Measurements from ENCODE around the gene AIFM2. TPM values are rescaled to one million over a fixed set of nuclear protein-coding genes. Genes with fewer than 3 reads are reported as not detected.

AIFM2 gene
- total and polyA plus RNA-seq, 2 donors, result 1.7 to 17.1 TPM

- WGBS, result 82% methylated on average over 5 of the region's 5 CpGs
- no peaks in the 10 kb centered on the region for H3K36me3 ChIP-seq (ENCODE audit: insufficient read depth)
Observed at GRCh38 chr10:70140297-70140696, 7.7 kb upstream of the AIFM2 start.

GRCh38 chr10:70139997-70140250, 7.3 kb upstream of the AIFM2 start:
- H3K36me3 ChIP-seq (ENCODE audit: insufficient read depth), result no peaks in the 10 kb centered on the region
- H3K27ac ChIP-seq (ENCODE audit: low read depth), result no peak overlapping the region
- no peak overlapping the region for H3K4me3 ChIP-seq (ENCODE audit: low read depth, low read length)
- WGBS, result 90% methylated on average over 6 of the region's 6 CpGs
- no peaks in the 10 kb centered on the region for H3K4me1 ChIP-seq (ENCODE audit: insufficient read depth)
- DNase-seq (ENCODE audit: extremely low spot score), result no peak

More at GRCh38 chr10:70140297-70140696, 7.7 kb upstream of the AIFM2 start:
- H3K4me1 ChIP-seq (ENCODE audit: insufficient read depth), result no peaks in the 10 kb centered on the region
- no peak for DNase-seq (ENCODE audit: extremely low spot score)
- no peak overlapping the region for H3K27ac ChIP-seq (ENCODE audit: low read depth)
- no peak overlapping the region for H3K4me3 ChIP-seq (ENCODE audit: low read depth, low read length)

DNA sequence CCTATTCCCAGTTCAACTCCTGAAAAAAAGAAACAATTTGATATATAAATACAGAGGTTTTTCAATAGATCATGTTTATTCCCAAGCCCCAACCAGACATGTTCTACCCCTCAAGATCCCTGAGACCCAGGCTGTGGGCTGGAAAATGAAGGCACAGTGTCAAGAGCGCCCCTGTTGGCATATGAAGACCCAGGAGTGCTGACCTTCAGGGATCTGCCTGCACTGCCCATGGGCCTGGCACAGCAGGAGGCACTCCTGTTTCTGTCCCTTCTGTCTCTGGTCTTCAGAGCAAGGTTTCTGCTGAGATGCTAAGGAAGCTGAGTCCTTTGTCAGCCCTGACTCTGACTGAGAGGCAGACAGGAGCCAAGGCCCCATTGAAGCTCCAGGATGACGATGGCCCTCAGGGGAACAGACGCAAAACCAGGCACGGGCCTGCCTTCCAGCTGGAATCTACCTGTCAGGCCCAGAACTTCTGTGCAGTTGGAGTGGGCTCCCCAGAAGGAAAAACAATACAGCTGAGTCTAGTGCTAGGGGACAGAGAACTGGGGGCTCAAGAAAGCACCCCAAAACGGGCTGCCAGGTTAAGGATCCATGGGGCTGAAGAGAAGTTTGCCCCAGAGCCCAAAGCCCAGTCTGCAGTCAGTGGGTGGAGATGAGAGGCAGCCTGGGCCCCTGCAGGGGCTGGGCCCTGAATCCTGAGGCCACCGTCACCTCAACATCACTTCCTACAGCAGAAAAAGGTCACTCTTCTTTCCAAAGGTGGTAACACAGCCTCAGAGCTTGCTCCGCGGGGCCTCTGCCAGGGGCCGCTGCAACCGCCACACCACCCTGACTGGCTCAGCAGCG, 6.7 kb upstream of the AIFM2 start:
- WGBS, result 89% methylated on average over 11 of the region's 11 CpGs
- Histone ChIP-seq H3K4me1 (ENCODE audit: insufficient read depth) (no peaks in the 10 kb centered on the region), H3K36me3 (ENCODE audit: insufficient read depth) (no peaks in the 10 kb centered on the region), H3K27ac (ENCODE audit: low read depth) (no peak overlapping the region), H3K4me3 (ENCODE audit: low read depth, low read length) (no peak overlapping the region)
- DNase-seq (ENCODE audit: extremely low spot score), result no peak

DNA sequence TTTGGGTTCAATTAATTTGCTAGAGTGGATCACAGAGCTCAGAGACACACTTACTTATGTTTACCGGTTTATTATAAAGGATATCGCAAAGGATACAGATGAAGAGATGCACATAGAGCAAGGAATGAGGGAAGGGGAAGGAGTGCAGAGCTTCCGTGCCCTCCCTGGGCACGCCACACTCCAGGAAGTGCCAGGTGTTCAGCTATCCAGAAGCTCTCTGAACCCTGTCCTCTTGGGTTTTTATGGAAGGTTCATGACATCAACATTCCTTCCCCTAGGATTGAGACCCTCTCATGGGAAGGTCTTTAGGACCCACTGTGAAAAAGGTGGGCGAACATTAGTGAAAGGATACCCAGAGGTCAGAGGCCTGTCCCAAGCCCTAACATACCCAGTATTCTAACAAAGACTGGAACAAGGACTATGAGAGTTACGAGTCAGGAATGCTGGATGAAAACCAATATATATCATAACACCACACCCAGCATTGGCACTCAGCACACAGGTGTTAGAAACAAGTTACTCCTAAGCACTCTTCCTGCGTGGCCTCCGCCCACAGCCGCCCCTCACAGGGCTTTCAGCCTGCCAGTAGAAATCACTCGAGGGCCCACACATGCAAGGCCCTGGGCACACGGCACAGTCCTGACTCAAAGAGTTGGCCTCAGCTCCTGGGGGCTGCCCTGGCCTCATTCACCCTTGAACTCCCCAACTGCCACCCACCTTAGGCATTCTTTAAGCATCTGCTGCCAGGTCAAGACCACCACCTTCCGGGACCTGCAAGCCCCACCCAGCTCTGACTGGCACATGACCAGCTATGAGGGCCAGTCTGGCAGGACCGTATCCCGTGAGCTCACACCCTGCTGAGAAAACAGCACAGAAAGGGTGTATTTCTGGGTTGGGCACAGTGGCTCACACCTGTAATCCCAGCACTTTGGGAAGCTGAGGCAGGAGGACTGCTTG, 5.6 kb upstream of the AIFM2 start:
- WGBS, result 93% methylated on average over 14 of the region's 14 CpGs
- Histone ChIP-seq H3K27ac (ENCODE audit: low read depth) (no peak overlapping the region), H3K4me1 (ENCODE audit: insufficient read depth) (no peaks in the 10 kb centered on the region), H3K4me3 (ENCODE audit: low read depth, low read length) (no peak overlapping the region), H3K36me3 (ENCODE audit: insufficient read depth) (no peaks in the 10 kb centered on the region)
- no peak for DNase-seq (ENCODE audit: extremely low spot score)

DNA sequence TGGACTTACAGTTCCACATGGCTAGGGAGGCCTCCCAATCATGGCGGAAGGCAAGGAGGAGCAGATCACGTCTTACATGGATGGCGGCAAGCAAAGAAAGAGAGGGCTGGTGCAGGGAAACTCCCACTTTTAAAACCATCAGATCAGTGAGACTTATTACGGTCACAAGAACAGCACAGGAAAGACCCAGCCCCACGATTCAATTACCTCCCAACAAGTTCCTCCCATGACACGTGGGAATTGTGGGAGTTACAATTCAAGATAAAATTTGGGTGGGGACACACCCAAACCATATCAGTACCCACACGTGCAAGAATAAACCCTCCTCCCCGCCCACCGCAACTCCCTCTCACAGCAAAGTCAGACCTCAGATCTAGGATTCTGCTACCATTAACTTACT, 4.5 kb upstream of the AIFM2 start:
- DNase-seq (ENCODE audit: extremely low spot score), result no peak
- no peak overlapping the region for H3K27ac ChIP-seq (ENCODE audit: low read depth)
- H3K36me3 ChIP-seq (ENCODE audit: insufficient read depth), result no peaks in the 10 kb centered on the region
- 89% methylated on average over 9 of the region's 9 CpGs for WGBS
- H3K4me3 ChIP-seq (ENCODE audit: low read depth, low read length), result no peak overlapping the region
- H3K4me1 ChIP-seq (ENCODE audit: insufficient read depth), result no peaks in the 10 kb centered on the region

GRCh38 chr10:70135684-70136083, 3.1 kb upstream of the AIFM2 start:
- 80% methylated on average over 7 of the region's 7 CpGs for WGBS
- no peak overlapping the region for H3K4me3 ChIP-seq (ENCODE audit: low read depth, low read length)
- no peak for DNase-seq (ENCODE audit: extremely low spot score)

DNA sequence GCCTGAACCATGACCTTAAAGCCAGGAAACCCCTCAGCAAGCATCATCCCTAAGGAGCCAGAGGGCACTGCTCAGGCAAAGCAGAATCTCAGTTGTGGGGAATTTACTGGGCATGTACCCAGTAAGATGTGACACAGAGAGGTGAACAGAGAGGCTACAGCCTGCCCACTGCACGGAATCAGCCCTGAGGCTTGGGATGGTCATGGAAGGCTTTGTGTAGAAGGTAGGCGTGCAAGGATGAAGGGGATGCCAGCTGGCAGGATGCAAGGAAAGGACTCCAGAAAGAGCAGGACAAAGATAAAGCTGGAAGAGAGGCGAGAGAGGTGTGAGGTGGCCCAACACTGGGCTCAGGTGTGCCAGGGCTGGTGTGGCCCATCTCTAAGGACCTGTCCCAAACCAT, 2.4 kb upstream of the AIFM2 start:
- no peaks in the 10 kb centered on the region for H3K36me3 ChIP-seq (ENCODE audit: insufficient read depth)
- 98% methylated on average over 3 of the region's 3 CpGs for WGBS
- no peaks in the 10 kb centered on the region for H3K4me1 ChIP-seq (ENCODE audit: insufficient read depth)
- H3K4me3 ChIP-seq (ENCODE audit: low read depth, low read length), result no peak overlapping the region
- DNase-seq (ENCODE audit: extremely low spot score), result no peak
- no peak overlapping the region for H3K27ac ChIP-seq (ENCODE audit: low read depth)

More at GRCh38 chr10:70135684-70136083, 3.1 kb upstream of the AIFM2 start:
- no peaks in the 10 kb centered on the region for H3K4me1 ChIP-seq (ENCODE audit: insufficient read depth)
- H3K27ac ChIP-seq (ENCODE audit: low read depth), result no peak overlapping the region
- no peaks in the 10 kb centered on the region for H3K36me3 ChIP-seq (ENCODE audit: insufficient read depth)

DNA sequence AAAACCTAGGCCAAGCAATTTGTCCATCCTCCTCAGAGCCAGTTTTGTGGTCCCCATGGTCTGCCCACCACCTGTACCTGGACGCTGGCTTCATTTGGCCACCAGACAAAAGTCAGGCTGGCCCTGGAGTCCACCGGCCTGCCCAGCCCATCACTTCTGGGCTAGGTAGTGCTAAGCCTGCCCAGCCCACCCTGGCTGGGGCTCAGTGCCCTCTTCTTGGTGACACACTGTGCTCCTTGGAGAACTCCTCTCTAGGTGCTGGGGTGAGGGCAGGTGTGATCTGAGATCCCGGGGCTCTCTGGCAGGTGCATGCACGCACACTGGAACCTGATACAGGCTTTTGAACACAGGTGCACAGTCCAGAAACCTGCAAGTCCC, 1.1 kb downstream of the AIFM2 start:
- Histone ChIP-seq H3K4me1 (ENCODE audit: insufficient read depth) (no peaks in the 10 kb centered on the region), H3K4me3 (ENCODE audit: low read depth, low read length) (peak overlapping the region; percentile 67), H3K27ac (ENCODE audit: low read depth) (no peak overlapping the region), H3K36me3 (ENCODE audit: insufficient read depth) (no peaks in the 10 kb centered on the region)
- DNase-seq (ENCODE audit: extremely low spot score), result no peak
- 97% methylated on average over 4 of the region's 4 CpGs for WGBS

GRCh38 chr10:70130878-70131559, 1.6 kb downstream of the AIFM2 start:
- Histone ChIP-seq H3K36me3 (ENCODE audit: insufficient read depth) (no peaks in the 10 kb centered on the region), H3K4me1 (ENCODE audit: insufficient read depth) (no peaks in the 10 kb centered on the region), H3K4me3 (ENCODE audit: low read depth, low read length) (no peak overlapping the region), H3K27ac (ENCODE audit: low read depth) (no peak overlapping the region)
- DNase-seq (ENCODE audit: extremely low spot score), result no peak
- WGBS, result 89% methylated on average over 10 of the region's 10 CpGs

- Histone ChIP-seq H3K4me1 (ENCODE audit: insufficient read depth) (no peaks in the 10 kb centered on the region), H3K36me3 (ENCODE audit: insufficient read depth) (no peaks in the 10 kb centered on the region), H3K27ac (ENCODE audit: low read depth) (no peak overlapping the region), H3K4me3 (ENCODE audit: low read depth, low read length) (no peak overlapping the region)
- DNase-seq (ENCODE audit: extremely low spot score), result no peak
- WGBS, result 96% methylated on average over 15 of the region's 15 CpGs
Observed at GRCh38 chr10:70126700-70127395, 5.8 kb downstream of the AIFM2 start.

DNA sequence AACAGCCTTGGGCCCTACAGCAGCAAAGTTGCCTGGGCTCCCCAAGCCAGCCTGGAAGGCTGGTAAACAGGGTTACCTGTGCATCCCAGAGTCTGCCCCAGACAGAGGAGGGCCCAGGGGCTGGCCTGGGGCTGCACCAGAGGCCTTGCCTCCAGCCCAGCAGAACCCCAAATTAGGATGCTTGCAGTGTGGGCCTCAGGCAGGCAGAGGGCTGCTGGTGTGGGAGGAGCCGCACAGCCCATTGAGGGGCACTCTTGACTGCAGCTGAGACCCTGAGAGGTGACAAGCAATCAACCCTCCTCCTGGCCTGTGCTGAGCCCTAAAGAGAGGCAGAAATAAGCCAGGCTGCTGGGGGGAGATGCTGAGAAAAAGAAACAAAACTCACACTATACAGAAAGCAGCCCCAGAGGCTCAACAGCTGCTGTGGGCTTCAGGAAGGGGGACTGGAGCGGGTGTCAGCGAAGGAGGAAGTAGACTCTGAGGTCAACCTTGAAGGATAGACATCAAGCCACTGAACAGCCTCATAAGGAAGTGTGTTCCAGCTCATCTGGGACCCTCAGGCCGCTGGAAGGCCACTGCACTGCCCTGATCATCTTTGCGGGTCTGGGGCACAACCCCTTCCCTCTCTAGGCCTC, 6.6 kb downstream of the AIFM2 start:
- no peak for DNase-seq (ENCODE audit: extremely low spot score)
- H3K4me3 ChIP-seq (ENCODE audit: low read depth, low read length), result no peak overlapping the region
- no peak overlapping the region for H3K27ac ChIP-seq (ENCODE audit: low read depth)
- WGBS, result 86% methylated on average over 5 of the region's 5 CpGs
- no peaks in the 10 kb centered on the region for H3K36me3 ChIP-seq (ENCODE audit: insufficient read depth)
- no peaks in the 10 kb centered on the region for H3K4me1 ChIP-seq (ENCODE audit: insufficient read depth)

GRCh38 chr10:70124918-70125317, 7.7 kb downstream of the AIFM2 start:
- Histone ChIP-seq H3K36me3 (ENCODE audit: insufficient read depth) (peaks cover under 1% of the 10 kb centered on the region), H3K4me3 (ENCODE audit: low read depth, low read length) (no peak overlapping the region), H3K4me1 (ENCODE audit: insufficient read depth) (no peaks in the 10 kb centered on the region), H3K27ac (ENCODE audit: low read depth) (no peak overlapping the region)
- no peak for DNase-seq (ENCODE audit: extremely low spot score)
- WGBS, result 96% methylated on average over 3 of the region's 3 CpGs

DNA sequence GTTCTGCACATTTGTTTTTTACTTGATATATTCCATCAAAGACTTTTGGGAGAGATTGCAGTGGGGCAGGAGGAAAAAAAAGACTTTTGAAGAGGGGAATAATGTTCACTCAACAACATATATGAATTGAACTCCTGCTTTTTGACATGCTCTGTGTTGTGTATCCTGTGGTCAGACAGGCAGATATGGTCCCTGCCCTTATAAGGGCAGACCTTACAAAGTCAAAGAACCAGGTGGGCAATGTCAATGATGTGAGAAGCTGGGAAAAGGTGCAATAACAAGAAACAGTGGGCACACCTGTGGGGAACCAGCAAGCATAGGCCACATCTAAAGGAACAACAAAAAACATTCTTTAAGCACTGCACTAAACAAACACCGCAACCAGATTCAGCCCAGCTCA, 8.2 kb downstream of the AIFM2 start:
- H3K36me3 ChIP-seq (ENCODE audit: insufficient read depth), result peaks cover 2% of the 10 kb centered on the region
- WGBS, result 98% methylated on average over 1 of the region's 1 CpG

More for the DNA sequence above, 8.2 kb downstream of the AIFM2 start:
- no peak overlapping the region for H3K27ac ChIP-seq (ENCODE audit: low read depth)
- no peak for DNase-seq (ENCODE audit: extremely low spot score)
- no peak overlapping the region for H3K4me3 ChIP-seq (ENCODE audit: low read depth, low read length)
- no peaks in the 10 kb centered on the region for H3K4me1 ChIP-seq (ENCODE audit: insufficient read depth)

Data from urinary bladder (tissue), 4 donors.